ENCODE data around the gene CNTNAP1.

DNA sequence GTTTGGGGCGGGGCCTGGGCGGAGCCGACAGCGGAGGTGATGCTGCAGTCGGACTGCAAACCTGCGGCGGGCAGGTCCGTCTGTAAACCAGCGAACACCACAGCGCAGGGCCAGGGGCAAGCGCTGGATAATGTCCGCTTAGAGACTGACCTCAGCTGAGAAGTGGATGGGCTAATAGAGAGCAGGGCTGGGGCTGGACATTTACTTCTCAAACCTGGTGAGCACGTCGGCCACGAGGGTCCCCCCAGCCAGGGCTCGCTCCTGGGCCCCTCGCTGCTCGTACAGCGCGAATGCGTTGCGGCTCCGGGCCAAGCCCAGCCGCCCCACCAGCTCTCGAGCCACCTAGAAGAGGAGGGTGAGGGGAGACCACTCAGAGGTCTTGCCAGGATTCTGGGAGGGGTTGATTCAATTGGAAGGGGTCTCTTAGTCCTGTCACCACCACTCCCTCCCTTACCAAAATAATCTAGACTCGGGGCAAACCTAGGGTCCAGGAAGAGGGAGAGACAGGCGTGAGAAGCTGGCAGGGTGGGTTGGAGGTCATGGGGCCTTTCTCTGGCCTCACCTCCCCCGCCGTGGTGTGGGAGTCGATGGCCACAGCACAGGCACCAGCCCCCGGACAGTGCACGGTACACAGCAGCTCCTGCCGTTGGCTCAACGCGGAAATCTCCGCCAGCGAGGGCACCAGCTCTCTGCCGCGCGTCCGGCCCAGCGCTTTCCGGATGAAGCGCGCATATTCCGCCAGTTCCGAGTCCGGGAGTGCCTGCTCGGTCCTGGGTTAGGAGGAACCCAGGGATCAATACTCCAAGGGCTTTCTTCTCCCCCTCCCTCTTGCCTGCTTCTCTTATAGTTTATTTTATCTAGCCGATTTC lies 11.3 kb upstream of the CNTNAP1 start:
- TF ChIP-seq EZH2 (IDR thresholded peaks at IDR 0.05; ENCODE audit: borderline replicate concordance, control insufficient read depth, low read depth, low read length), result no peak
- TF ChIP-seq, protein P1, sequence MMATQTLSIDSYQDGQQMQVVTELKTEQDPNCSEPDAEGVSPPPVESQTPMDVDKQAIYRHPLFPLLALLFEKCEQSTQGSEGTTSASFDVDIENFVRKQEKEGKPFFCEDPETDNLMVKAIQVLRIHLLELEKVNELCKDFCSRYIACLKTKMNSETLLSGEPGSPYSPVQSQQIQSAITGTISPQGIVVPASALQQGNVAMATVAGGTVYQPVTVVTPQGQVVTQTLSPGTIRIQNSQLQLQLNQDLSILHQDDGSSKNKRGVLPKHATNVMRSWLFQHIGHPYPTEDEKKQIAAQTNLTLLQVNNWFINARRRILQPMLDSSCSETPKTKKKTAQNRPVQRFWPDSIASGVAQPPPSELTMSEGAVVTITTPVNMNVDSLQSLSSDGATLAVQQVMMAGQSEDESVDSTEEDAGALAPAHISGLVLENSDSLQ (IDR thresholded peaks at IDR 0.05), result no peak
- no peak for TF ChIP-seq MXI1 (IDR thresholded peaks at IDR 0.05; ENCODE audit: low read depth, low read length)
- TF ChIP-seq, protein P2, sequence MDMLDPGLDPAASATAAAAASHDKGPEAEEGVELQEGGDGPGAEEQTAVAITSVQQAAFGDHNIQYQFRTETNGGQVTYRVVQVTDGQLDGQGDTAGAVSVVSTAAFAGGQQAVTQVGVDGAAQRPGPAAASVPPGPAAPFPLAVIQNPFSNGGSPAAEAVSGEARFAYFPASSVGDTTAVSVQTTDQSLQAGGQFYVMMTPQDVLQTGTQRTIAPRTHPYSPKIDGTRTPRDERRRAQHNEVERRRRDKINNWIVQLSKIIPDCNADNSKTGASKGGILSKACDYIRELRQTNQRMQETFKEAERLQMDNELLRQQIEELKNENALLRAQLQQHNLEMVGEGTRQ (IDR thresholded peaks at IDR 0.05; ENCODE audit: borderline replicate concordance, low read depth, low read length), result no peak
- TF ChIP-seq, protein P3, sequence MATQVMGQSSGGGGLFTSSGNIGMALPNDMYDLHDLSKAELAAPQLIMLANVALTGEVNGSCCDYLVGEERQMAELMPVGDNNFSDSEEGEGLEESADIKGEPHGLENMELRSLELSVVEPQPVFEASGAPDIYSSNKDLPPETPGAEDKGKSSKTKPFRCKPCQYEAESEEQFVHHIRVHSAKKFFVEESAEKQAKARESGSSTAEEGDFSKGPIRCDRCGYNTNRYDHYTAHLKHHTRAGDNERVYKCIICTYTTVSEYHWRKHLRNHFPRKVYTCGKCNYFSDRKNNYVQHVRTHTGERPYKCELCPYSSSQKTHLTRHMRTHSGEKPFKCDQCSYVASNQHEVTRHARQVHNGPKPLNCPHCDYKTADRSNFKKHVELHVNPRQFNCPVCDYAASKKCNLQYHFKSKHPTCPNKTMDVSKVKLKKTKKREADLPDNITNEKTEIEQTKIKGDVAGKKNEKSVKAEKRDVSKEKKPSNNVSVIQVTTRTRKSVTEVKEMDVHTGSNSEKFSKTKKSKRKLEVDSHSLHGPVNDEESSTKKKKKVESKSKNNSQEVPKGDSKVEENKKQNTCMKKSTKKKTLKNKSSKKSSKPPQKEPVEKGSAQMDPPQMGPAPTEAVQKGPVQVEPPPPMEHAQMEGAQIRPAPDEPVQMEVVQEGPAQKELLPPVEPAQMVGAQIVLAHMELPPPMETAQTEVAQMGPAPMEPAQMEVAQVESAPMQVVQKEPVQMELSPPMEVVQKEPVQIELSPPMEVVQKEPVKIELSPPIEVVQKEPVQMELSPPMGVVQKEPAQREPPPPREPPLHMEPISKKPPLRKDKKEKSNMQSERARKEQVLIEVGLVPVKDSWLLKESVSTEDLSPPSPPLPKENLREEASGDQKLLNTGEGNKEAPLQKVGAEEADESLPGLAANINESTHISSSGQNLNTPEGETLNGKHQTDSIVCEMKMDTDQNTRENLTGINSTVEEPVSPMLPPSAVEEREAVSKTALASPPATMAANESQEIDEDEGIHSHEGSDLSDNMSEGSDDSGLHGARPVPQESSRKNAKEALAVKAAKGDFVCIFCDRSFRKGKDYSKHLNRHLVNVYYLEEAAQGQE (IDR thresholded peaks at IDR 0.05; ENCODE audit: low read depth, low read length), result no peak
- no peak for TF ChIP-seq SP1 (IDR thresholded peaks at IDR 0.05; ENCODE audit: low read depth, low read length)
- no peak for TF ChIP-seq FOXM1 (IDR thresholded peaks at IDR 0.05; ENCODE audit: low read depth, low read length)
- TF ChIP-seq, protein P4, sequence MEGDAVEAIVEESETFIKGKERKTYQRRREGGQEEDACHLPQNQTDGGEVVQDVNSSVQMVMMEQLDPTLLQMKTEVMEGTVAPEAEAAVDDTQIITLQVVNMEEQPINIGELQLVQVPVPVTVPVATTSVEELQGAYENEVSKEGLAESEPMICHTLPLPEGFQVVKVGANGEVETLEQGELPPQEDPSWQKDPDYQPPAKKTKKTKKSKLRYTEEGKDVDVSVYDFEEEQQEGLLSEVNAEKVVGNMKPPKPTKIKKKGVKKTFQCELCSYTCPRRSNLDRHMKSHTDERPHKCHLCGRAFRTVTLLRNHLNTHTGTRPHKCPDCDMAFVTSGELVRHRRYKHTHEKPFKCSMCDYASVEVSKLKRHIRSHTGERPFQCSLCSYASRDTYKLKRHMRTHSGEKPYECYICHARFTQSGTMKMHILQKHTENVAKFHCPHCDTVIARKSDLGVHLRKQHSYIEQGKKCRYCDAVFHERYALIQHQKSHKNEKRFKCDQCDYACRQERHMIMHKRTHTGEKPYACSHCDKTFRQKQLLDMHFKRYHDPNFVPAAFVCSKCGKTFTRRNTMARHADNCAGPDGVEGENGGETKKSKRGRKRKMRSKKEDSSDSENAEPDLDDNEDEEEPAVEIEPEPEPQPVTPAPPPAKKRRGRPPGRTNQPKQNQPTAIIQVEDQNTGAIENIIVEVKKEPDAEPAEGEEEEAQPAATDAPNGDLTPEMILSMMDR (IDR thresholded peaks at IDR 0.05 in 2 of 3, conservative IDR thresholded peaks at IDR 0.05 in 1 of 3; ENCODE audit: control insufficient read depth in 2 of 3, extremely low read depth in 1 of 3, insufficient read depth in 1 of 3, low read depth in 3 of 3, low read length in 3 of 3), result no peak
- TF ChIP-seq KDM1A (IDR thresholded peaks at IDR 0.05; ENCODE audit: borderline replicate concordance), result no peak
- TF ChIP-seq, protein P5, sequence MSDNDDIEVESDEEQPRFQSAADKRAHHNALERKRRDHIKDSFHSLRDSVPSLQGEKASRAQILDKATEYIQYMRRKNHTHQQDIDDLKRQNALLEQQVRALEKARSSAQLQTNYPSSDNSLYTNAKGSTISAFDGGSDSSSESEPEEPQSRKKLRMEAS (IDR thresholded peaks at IDR 0.05; ENCODE audit: low read depth, low read length), result no peak
- TF ChIP-seq POLR2AphosphoS5 (IDR thresholded peaks at IDR 0.05; ENCODE audit: low read length), result no peak
- TF ChIP-seq JUND (IDR thresholded peaks at IDR 0.05; ENCODE audit: low read depth, low read length), result no peak
- TF ChIP-seq RAD51 (IDR thresholded peaks at IDR 0.05), result no peak
- TF ChIP-seq BMI1 (IDR thresholded peaks at IDR 0.05; ENCODE audit: borderline replicate concordance), result no peak

Measured in GM12878 (cell line).